GM12891 (cell line): ENCODE measurements around the gene GNB1L.

Experiments
- POLR2A ChIP-seq: IDR thresholded peaks from 2 replicates; pipeline ENCODE4 v1.6.1; 2011; ENCODE audit warnings: low read depth, low read length, control low read depth
- POLR2AphosphoS5 ChIP-seq: IDR thresholded peaks from 2 replicates; pipeline ENCODE4 v1.6.1; 2011; ENCODE audit warnings: low read depth, low read length, control low read depth
- SPI1 ChIP-seq: IDR thresholded peaks from 2 replicates; pipeline ENCODE4 v1.6.1; 2011; ENCODE audit warnings: low read depth, low read length, control low read depth
- TAF1 ChIP-seq: IDR thresholded peaks from 2 replicates; pipeline ENCODE4 v1.6.1; 2011; ENCODE audit warnings: low read depth, low read length, control low read depth

GRCh38 chr22:19875061-19875530, 20.4 kb upstream of the GNB1L start:
- no peak for TF ChIP-seq POLR2AphosphoS5
- no peak for TF ChIP-seq TAF1
- TF ChIP-seq POLR2A = no peak
- TF ChIP-seq SPI1 = no peak
